ENCODE results near the gene FGG.

The FGG gene

GRCh38 chr4:154591890-154592289, 20.6 kb downstream of the FGG start:
- no peak overlapping the region for H4K91ac ChIP-seq (ENCODE audit: low read length)
- H2BK120ac ChIP-seq (ENCODE audit: low read depth, low read length), result no peak overlapping the region
- no peak overlapping the region for H2BK12ac ChIP-seq (ENCODE audit: low read length in 2 of 2)
- H2AK5ac ChIP-seq (ENCODE audit: low read length, severe bottlenecking), result no peak overlapping the region
- H2BK5ac ChIP-seq (ENCODE audit: low read depth, low read length, poor library complexity, severe bottlenecking), result no peak overlapping the region
- no peak overlapping the region for H3K14ac ChIP-seq (ENCODE audit: low read length in 2 of 2)
- no peaks in the 10 kb centered on the region for H3K36me3 ChIP-seq (ENCODE audit: control insufficient read depth in 1 of 2, insufficient read depth in 2 of 2, low read depth in 1 of 2, low read length in 2 of 2)
- 100% methylated on average over 2 of the region's 3 CpGs for WGBS
- H3K79me1 ChIP-seq (replicated peaks; ENCODE audit: low read length, poor library complexity, severe bottlenecking), result no peaks in the 10 kb centered on the region
- H2AFZ ChIP-seq (ENCODE audit: low read depth, low read length), result no peak overlapping the region
- no peak for DNase-seq
- no peak overlapping the region for H3K4me3 ChIP-seq (ENCODE audit: insufficient read depth in 1 of 2, low read depth in 1 of 2, low read length in 2 of 2)
- H3K23ac ChIP-seq (ENCODE audit: low read length in 2 of 2), result no peak overlapping the region
- no peak overlapping the region for H3K18ac ChIP-seq (ENCODE audit: low read depth in 1 of 2, low read length in 2 of 2)
- H2BK15ac ChIP-seq (ENCODE audit: low read depth, poor library complexity, severe bottlenecking), result no peak overlapping the region
- H3K27ac ChIP-seq (ENCODE audit: low read length, poor library complexity, severe bottlenecking), result no peak overlapping the region
- H4K8ac ChIP-seq (ENCODE audit: low read length), result no peak overlapping the region
- no peak overlapping the region for H3K4me2 ChIP-seq (ENCODE audit: low read length, poor library complexity, severe bottlenecking)
- H3K4ac ChIP-seq (ENCODE audit: low read depth in 1 of 2, low read length in 2 of 2), result no peak overlapping the region
- H3K27me3 ChIP-seq (ENCODE audit: control insufficient read depth in 1 of 2, insufficient read depth in 1 of 2, low read length in 2 of 2), result peaks cover 0 to 26% of the 10 kb centered on the region in 2 experiments
- no peak overlapping the region for H3K9ac ChIP-seq (ENCODE audit: low read length)
- H3K4me1 ChIP-seq (ENCODE audit: control insufficient read depth, insufficient read depth, low read depth, low read length), result peaks cover 5% of the 10 kb centered on the region
- H3K9me3 ChIP-seq (ENCODE audit: control insufficient read depth, low read length), result no peaks in the 10 kb centered on the region

DNA sequence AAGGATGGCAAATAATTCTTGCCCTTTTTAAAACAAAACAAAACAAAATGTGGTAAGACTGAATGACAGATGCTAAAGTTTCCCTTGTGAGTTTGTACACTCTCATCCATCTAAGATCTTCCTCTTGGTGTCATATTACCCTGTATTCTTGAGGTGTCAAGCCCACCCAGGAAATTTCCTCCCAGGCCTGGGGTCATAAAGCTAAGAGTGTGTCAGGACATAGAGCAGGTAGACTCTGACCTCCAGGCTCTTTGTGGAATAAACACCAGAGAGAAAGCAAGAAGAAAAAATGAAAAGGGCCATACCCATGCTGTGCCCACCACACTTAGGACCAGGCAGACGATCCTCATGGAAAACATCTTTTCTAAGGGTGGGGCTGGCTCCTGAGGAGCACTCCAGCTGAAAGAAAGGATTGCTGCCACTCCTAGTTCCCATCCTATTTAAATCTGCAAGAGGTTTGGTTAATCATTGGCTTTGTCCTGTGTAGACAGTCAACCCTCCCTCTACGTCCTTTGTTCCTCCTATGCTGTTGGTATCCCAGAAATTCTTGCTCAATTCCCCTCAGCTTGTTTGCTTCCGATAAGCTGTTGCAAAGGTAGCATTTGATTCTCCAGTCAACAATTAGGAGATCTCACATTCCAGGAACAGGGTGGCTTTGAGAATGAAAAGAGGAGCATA, 22.0 kb downstream of the FGG start, which contains the start of gene FGA:
FGA (minus strand) TSS at position 414 of the 678 bp plus-strand sequence; CDS start at position 359, 55 bp downstream.
- peaks cover 0 to 26% of the 10 kb centered on the region in 2 experiments for H3K27me3 ChIP-seq (ENCODE audit: control insufficient read depth in 1 of 2, insufficient read depth in 1 of 2, low read length in 2 of 2)

GRCh38 chr4:154589296-154590197, 22.9 kb downstream of the FGG start:
- no peak for DNase-seq
- H3K9me3 ChIP-seq (ENCODE audit: control insufficient read depth, low read length), result peaks cover 3% of the 10 kb centered on the region
- 76% methylated on average over 7 of the region's 7 CpGs for WGBS
- no peak overlapping the region for H4K8ac ChIP-seq (ENCODE audit: low read length)
- H2BK12ac ChIP-seq (ENCODE audit: low read length in 2 of 2), result no peak overlapping the region
- H3K23ac ChIP-seq (ENCODE audit: low read length in 2 of 2), result peak overlapping the region in 1 of 2 experiments; percentile 17
- H3K79me1 ChIP-seq (replicated peaks; ENCODE audit: low read length, poor library complexity, severe bottlenecking), result no peaks in the 10 kb centered on the region
- H3K27me3 ChIP-seq (ENCODE audit: control insufficient read depth in 1 of 2, insufficient read depth in 1 of 2, low read length in 2 of 2), result peaks cover 0 to 26% of the 10 kb centered on the region in 2 experiments
- H3K27ac ChIP-seq (ENCODE audit: low read length, poor library complexity, severe bottlenecking), result no peak overlapping the region
- H4K91ac ChIP-seq (ENCODE audit: low read length), result no peak overlapping the region
- no peak overlapping the region for H2BK15ac ChIP-seq (ENCODE audit: low read depth, poor library complexity, severe bottlenecking)
- no peak overlapping the region for H3K14ac ChIP-seq (ENCODE audit: low read length in 2 of 2)
- H3K18ac ChIP-seq (ENCODE audit: low read depth in 1 of 2, low read length in 2 of 2), result no peak overlapping the region
- no peak overlapping the region for H3K4ac ChIP-seq (ENCODE audit: low read depth in 1 of 2, low read length in 2 of 2)
- no peak overlapping the region for H2AFZ ChIP-seq (ENCODE audit: low read depth, low read length)
- H2BK5ac ChIP-seq (ENCODE audit: low read depth, low read length, poor library complexity, severe bottlenecking), result no peak overlapping the region
- no peak overlapping the region for H3K4me3 ChIP-seq (ENCODE audit: insufficient read depth in 1 of 2, low read depth in 1 of 2, low read length in 2 of 2)
- no peak overlapping the region for H3K4me2 ChIP-seq (ENCODE audit: low read length, poor library complexity, severe bottlenecking)
- H2BK120ac ChIP-seq (ENCODE audit: low read depth, low read length), result no peak overlapping the region
- no peak overlapping the region for H3K9ac ChIP-seq (ENCODE audit: low read length)
- peaks cover 5% of the 10 kb centered on the region for H3K4me1 ChIP-seq (ENCODE audit: control insufficient read depth, insufficient read depth, low read depth, low read length)
- no peaks in the 10 kb centered on the region for H3K36me3 ChIP-seq (ENCODE audit: control insufficient read depth in 1 of 2, insufficient read depth in 2 of 2, low read depth in 1 of 2, low read length in 2 of 2)
- H2AK5ac ChIP-seq (ENCODE audit: low read length, severe bottlenecking), result no peak overlapping the region

More for the DNA sequence above, 22.0 kb downstream of the FGG start, which contains the start of gene FGA:
- no peaks in the 10 kb centered on the region for H3K36me3 ChIP-seq (ENCODE audit: control insufficient read depth in 1 of 2, insufficient read depth in 2 of 2, low read depth in 1 of 2, low read length in 2 of 2)
- no peak within 1 kb of the TSS for H3K4me2 ChIP-seq (ENCODE audit: low read length, poor library complexity, severe bottlenecking)
- no peak within 1 kb of the TSS for H3K14ac ChIP-seq (ENCODE audit: low read length in 2 of 2)
- no peaks in the 10 kb centered on the region for H3K79me1 ChIP-seq (replicated peaks; ENCODE audit: low read length, poor library complexity, severe bottlenecking)
- H2AFZ ChIP-seq (ENCODE audit: low read depth, low read length), result no peak within 1 kb of the TSS
- WGBS, result 80% methylated on average over 3 of the region's 3 CpGs
- H4K8ac ChIP-seq (ENCODE audit: low read length), result no peak within 1 kb of the TSS
- no peak within 1 kb of the TSS for H3K4ac ChIP-seq (ENCODE audit: low read depth in 1 of 2, low read length in 2 of 2)
- H3K9me3 ChIP-seq (ENCODE audit: control insufficient read depth, low read length), result no peaks in the 10 kb centered on the region
- peaks cover 5% of the 10 kb centered on the region for H3K4me1 ChIP-seq (ENCODE audit: control insufficient read depth, insufficient read depth, low read depth, low read length)
- no peak within 1 kb of the TSS for H2BK5ac ChIP-seq (ENCODE audit: low read depth, low read length, poor library complexity, severe bottlenecking)
- H3K9ac ChIP-seq (ENCODE audit: low read length), result no peak within 1 kb of the TSS
- no peak within 1 kb of the TSS for H3K23ac ChIP-seq (ENCODE audit: low read length in 2 of 2)
- no peak within 1 kb of the TSS for H3K27ac ChIP-seq (ENCODE audit: low read length, poor library complexity, severe bottlenecking)
- H2AK5ac ChIP-seq (ENCODE audit: low read length, severe bottlenecking), result no peak within 1 kb of the TSS
- no peak within 1 kb of the TSS for H4K91ac ChIP-seq (ENCODE audit: low read length)
- H2BK120ac ChIP-seq (ENCODE audit: low read depth, low read length), result no peak within 1 kb of the TSS
- no peak for DNase-seq
- H2BK12ac ChIP-seq (ENCODE audit: low read length in 2 of 2), result no peak within 1 kb of the TSS
- H3K18ac ChIP-seq (ENCODE audit: low read depth in 1 of 2, low read length in 2 of 2), result no peak within 1 kb of the TSS
- no peak within 1 kb of the TSS for H3K4me3 ChIP-seq (ENCODE audit: insufficient read depth in 1 of 2, low read depth in 1 of 2, low read length in 2 of 2)
- no peak within 1 kb of the TSS for H2BK15ac ChIP-seq (ENCODE audit: low read depth, poor library complexity, severe bottlenecking)

GRCh38 chr4:154588198-154588597, 24.3 kb downstream of the FGG start:
- no peak overlapping the region for H2BK120ac ChIP-seq (ENCODE audit: low read depth, low read length)
- no peak overlapping the region for H2AFZ ChIP-seq (ENCODE audit: low read depth, low read length)
- H4K8ac ChIP-seq (ENCODE audit: low read length), result no peak overlapping the region
- H3K27ac ChIP-seq (ENCODE audit: low read length, poor library complexity, severe bottlenecking), result no peak overlapping the region
- WGBS, result 82% methylated on average over 2 of the region's 2 CpGs
- H3K4me2 ChIP-seq (ENCODE audit: low read length, poor library complexity, severe bottlenecking), result no peak overlapping the region
- no peak overlapping the region for H2BK15ac ChIP-seq (ENCODE audit: low read depth, poor library complexity, severe bottlenecking)
- no peak overlapping the region for H3K4ac ChIP-seq (ENCODE audit: low read depth in 1 of 2, low read length in 2 of 2)
- no peak overlapping the region for H2AK5ac ChIP-seq (ENCODE audit: low read length, severe bottlenecking)
- no peaks in the 10 kb centered on the region for H3K79me1 ChIP-seq (replicated peaks; ENCODE audit: low read length, poor library complexity, severe bottlenecking)
- no peak overlapping the region for H3K14ac ChIP-seq (ENCODE audit: low read length in 2 of 2)
- no peak overlapping the region for H2BK5ac ChIP-seq (ENCODE audit: low read depth, low read length, poor library complexity, severe bottlenecking)
- peaks cover 0 to 26% of the 10 kb centered on the region in 2 experiments for H3K27me3 ChIP-seq (ENCODE audit: control insufficient read depth in 1 of 2, insufficient read depth in 1 of 2, low read length in 2 of 2)
- H3K4me3 ChIP-seq (ENCODE audit: insufficient read depth in 1 of 2, low read depth in 1 of 2, low read length in 2 of 2), result no peak overlapping the region
- H3K18ac ChIP-seq (ENCODE audit: low read depth in 1 of 2, low read length in 2 of 2), result no peak overlapping the region
- no peak overlapping the region for H3K9ac ChIP-seq (ENCODE audit: low read length)
- peaks cover 5% of the 10 kb centered on the region for H3K4me1 ChIP-seq (ENCODE audit: control insufficient read depth, insufficient read depth, low read depth, low read length)
- no peaks in the 10 kb centered on the region for H3K36me3 ChIP-seq (ENCODE audit: control insufficient read depth in 1 of 2, insufficient read depth in 2 of 2, low read depth in 1 of 2, low read length in 2 of 2)
- no peak overlapping the region for H4K91ac ChIP-seq (ENCODE audit: low read length)
- DNase-seq, result no peak
- H2BK12ac ChIP-seq (ENCODE audit: low read length in 2 of 2), result no peak overlapping the region
- no peak overlapping the region for H3K23ac ChIP-seq (ENCODE audit: low read length in 2 of 2)
- H3K9me3 ChIP-seq (ENCODE audit: control insufficient read depth, low read length), result peaks cover 3% of the 10 kb centered on the region
